HG03196 (cell line): ENCODE results near the gene STX16.
"Not testable (repeated sequence)": the region's sequence is repeated elsewhere in the genome, so short reads cannot be mapped to it uniquely, and the experiment has no call there.

Experiments used
- ATAC-seq: cut with Tn5 transposase; IDR thresholded peaks from one replicate; pipeline ENCODE4 v1.9.1; 2021; ENCODE audit not compliant: unreplicated experiment

Gene STX16

DNA sequence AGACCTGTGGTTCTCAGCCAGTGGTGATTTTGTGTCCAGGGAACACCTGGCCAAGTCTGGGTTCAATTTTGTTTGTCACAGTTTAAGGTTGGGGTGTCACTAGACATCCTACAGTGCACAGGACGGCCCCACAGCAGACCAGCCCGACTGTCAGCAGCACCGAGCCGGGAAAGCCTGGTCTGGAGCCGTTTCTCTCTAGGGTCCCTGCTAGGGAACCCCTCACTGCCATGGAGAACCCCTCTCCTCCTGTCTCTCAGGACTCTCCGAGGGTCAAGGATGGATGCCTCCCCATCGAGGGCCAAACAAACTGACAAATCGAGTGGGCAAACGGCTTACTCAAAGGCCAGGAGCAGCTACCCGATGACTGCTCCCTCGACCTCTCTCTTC is 15.8 kb upstream of the STX16 start:
- ATAC-seq = no peak

DNA sequence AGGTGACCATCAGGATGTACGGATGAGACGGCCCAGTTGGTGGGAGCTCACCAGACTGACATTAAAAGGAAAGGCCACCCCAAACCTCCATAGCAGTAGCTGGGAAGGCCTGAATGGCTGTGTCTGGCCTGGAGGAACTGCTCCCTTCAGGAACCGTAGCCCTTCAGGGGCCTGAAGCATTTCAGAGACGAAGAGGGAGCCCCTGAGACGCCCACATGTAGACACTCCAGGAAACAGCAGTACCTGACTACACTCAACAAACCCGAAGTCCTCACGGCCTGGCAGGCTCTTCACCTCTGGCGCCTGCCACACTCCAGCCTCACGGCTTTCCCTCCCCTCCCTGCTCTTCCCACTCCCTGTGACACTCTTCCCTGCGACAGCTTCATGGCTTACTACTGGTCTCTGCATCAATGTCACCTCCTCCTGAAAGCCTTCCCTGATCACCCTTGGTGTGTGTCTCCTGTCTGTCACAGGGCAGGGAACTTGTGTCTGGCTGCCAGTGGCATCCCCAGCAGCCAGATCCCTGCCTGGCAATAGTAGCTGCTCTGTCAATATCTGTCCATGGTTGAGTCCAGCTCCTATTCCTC is 14.6 kb upstream of the STX16 start:
- no peak for ATAC-seq

DNA sequence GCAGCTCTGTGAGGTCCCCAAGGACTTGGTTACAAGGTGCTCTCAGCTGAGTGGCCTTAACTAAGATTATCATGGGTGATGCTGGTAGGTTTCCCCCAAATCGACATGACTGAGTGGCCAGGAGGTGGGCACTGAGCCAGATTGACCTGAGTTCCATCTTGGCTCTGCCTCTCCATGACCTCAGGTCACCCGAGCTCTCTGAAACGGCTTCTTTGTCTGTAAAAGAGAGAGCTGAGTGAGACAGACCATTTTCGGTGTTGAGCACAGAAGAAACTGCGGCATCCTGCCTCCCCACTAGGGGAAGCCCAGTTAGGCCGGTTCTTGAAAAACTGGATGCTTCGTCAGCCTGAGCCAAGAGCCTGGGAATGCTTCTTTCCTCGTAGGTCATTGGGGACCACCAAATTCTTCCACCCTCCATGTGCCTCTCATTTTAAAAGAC is 14.1 kb upstream of the STX16 start:
- no peak for ATAC-seq

DNA sequence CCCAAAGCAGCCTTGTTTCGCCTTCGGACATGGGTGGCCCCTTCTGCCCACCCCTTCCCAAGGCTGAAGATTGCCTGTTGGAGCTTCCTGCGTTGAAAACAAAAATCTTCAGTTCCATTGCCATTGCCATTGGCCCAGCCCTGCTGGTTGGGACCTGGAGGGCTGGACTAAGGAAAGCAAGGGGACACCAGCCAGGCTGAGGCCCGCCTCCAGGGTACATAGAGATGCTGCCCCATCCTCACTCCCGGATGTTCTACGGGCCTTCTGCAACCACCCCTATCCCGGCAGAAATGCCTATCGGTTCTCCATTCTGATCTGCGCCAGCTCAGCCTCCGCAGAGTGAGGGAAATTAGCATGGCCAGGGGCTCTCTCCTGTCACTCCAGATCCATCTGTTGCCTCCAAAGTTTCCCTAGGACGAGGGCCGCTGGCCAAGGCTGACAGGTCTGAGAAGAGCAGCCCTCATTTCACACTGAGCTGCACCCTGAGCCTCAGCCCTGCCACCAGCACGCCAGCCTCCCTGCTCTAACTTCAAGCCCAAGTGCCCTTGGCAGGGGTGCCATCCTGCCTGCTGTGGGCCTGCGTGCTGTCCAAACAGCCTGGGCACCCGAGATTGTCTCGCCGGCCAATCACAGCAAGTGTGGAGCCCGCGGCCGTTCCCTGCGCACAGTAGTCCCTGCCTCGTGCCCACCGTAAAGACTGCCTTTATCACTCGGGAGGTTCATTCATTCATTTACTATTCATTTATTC is 13.4 kb upstream of the STX16 start:
- ATAC-seq = no peak

GRCh38 chr20:58638467-58639181 is 12.5 kb upstream of the STX16 start:
- ATAC-seq = no peak

DNA sequence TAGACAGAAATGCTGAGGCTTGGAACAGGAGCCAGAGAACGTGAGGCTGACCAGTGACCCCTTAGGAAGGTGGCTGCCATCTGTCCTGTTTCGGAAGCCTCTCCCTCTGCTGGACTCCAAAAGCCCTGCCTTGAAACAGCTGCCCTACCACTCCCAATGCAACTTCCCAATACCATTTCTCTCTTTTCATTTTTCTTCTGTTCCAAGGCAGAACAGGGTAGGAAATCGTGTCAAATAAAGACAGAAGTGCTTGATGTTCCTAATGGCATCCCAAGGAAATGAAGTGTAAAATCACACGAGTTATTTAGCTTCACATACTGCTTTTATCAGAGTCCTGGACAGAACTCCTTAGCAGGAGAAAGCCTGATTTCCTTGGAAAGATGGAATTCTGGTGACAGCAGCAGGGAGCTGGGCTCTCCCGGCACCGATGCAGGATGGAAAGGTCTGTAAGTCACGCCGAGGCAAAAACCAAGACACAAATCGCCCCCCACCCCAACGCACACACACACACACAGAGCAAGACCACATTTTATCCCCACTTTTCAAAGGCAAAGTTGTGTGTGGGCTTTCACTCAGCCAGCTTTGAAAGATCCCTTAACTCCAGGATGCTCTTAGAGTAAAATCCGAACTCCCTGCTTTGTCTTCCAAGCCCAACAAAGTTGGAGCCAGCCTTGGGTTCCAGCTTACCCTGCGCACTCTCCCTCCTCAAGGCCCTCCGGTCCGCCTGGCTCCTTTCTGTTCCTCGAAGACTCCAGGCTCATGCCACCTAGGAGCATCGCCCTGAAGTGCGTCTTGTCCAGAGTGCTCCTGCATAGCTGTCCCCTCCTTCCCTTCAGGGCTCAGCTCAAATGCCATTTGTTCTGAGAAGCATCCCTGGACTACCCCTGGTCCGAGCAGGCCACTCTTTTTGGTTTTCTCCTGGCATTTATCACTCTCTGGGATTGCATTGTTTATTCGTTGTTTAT is 11.6 kb upstream of the STX16 start:
- ATAC-seq = no peak

DNA sequence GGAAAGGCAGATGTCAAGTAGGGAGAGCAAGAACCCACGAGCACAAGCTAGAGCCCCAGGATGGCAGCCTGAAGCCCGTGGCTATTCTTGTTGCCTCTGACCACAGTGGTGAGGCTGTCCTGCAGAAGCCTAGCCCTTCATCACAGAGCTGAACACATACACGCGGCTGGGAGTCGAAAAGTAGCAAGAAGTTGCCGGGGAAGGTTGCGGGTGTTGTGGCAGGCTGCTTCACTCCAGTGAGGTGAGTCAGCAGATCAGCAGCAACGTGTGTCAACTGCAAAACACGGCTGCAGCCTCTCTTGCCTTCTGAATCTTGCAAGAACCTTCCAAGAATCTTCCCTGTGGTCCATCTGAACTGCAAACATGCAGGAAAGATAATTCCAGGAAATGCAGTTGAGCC is 10.6 kb upstream of the STX16 start:
- no peak for ATAC-seq

DNA sequence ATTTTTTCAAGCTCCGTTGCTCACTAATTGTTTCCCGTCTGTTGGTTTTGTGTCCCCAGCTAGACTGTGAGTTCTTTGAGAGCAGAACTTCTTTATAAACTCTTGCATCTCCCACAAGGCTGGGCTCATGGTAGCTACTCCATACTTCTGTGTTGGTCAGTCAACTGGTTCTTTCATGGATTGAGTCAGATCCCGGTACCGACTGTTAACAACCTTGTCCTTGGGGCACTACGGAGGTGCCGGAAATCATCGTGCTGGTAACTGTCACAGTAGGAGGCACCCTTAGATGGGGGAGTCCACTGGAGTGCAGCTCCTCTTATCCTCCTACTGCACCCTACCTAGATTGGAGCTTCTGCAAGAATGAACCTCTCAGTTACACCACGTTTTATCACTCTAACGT is 8.6 kb upstream of the STX16 start:
- no peak for ATAC-seq

DNA sequence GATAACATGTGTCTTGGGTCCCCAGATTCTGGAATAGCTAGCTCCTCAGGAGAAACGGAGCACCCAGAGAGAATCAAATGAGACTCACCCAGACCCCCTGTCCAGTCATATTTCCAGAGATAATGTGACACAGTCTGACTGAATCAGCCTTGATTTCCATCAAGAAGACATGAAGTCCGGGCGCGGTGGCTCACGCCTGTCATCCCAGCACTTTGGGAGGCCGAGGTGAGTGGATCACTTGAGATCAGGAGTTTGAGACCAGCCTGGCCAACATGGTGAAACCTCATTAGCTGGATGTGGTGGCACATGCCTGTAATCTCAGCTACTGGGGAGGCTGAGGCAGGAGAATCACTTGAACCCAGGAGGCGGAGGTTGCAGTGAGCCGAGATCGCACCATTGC is 8.2 kb upstream of the STX16 start:
- ATAC-seq = not testable (repeated sequence)

DNA sequence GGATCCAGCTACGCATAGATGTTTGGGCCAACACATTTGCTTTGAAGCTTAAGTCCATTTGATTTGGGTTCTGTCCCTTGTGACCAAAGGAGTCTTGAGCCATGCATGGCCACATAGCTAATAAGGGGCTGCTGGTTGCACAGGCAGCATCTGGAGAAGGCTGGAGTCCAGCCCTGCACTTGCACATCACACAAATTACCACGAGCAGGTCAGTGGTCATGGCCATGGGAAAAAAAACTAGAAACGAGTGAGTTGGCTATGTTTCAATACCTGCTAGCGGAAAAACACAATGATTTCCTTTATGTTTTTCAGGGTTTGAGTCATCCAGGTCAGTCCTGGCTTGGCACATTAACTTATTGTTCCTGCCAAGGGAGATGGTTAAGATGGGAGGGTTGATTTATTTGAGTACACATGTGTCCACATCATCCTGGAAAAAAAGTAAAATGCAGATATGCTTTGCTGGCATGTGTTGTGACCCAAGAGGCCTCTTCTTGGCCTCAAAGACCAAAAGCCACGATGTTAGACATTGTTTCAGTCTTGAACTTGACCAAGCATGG is 5.6 kb upstream of the STX16 start:
- ATAC-seq = no peak

GRCh38 chr20:58646257-58646656 is 4.8 kb upstream of the STX16 start:
- ATAC-seq = no peak

GRCh38 chr20:58646703-58647102 is 4.4 kb upstream of the STX16 start:
- no peak for ATAC-seq

GRCh38 chr20:58647162-58647795 is 3.8 kb upstream of the STX16 start:
- no peak for ATAC-seq

- ATAC-seq = no peak
Measured at GRCh38 chr20:58647796-58648501, 3.1 kb upstream of the STX16 start.

GRCh38 chr20:58648502-58648825 is 2.6 kb upstream of the STX16 start:
- not testable (repeated sequence) for ATAC-seq

- ATAC-seq = no peak
Measured at GRCh38 chr20:58649288-58650180, 1.5 kb upstream of the STX16 start.

- peak; percentile 14 for ATAC-seq
Measured at GRCh38 chr20:58650181-58650775, 805 bp upstream of the STX16 start.

- ATAC-seq = no peak
Measured at GRCh38 chr20:58651559-58651945, 469 bp downstream of the STX16 start.
